ENCODE results near the gene GPR75. TPM values are rescaled to one million over a fixed set of nuclear protein-coding genes. Genes with fewer than 3 reads are reported as not detected.

The GPR75 gene
- total RNA-seq, 1 experiment from 2014 or later = 5.3 TPM

- no peaks in the 10 kb centered on the region for H3K79me1 ChIP-seq (ENCODE audit: insufficient read depth, low read depth, low read length, poor library complexity, severe bottlenecking)
- Mint-ChIP-seq H3K27ac (peak overlapping the region in 1 of 3 experiments; percentile 82; a peak in 2 of 7 replicates), H3K27me3 (ENCODE audit: low read depth) (no peaks in the 10 kb centered on the region), H3K9me3 (no peaks in the 10 kb centered on the region), H3K4me3 (no peak overlapping the region), H3K4me1 (peaks cover 29 to 30% of the 10 kb centered on the region in 2 experiments), H3K36me3 (ENCODE audit: insufficient read depth in 1 of 3, low read depth in 3 of 3) (no peaks in the 10 kb centered on the region)
- H2BK20ac ChIP-seq (ENCODE audit: low read depth, low read length, poor library complexity, severe bottlenecking) = no peak overlapping the region
- no peak overlapping the region for H2BK15ac ChIP-seq (ENCODE audit: low read depth, low read length)
- H3K23me2 ChIP-seq (ENCODE audit: insufficient read length, low read depth, low read length, poor library complexity, severe bottlenecking) = no peaks in the 10 kb centered on the region
- no peaks in the 10 kb centered on the region for H3K79me2 ChIP-seq (ENCODE audit: insufficient read depth, low read length)
- H2BK120ac ChIP-seq (ENCODE audit: low read depth, low read length, poor library complexity, severe bottlenecking) = no peak overlapping the region
- no peak overlapping the region for H3K4ac ChIP-seq (ENCODE audit: low read depth, low read length)
- H3K56ac ChIP-seq (ENCODE audit: insufficient read length, low read depth, low read length) = no peak overlapping the region
- no peak for TF ChIP-seq CTCF (conservative IDR thresholded peaks at IDR 0.05)
- no peak overlapping the region for H3T11ph ChIP-seq (ENCODE audit: low read length)
- WGBS (ENCODE audit: extremely low coverage, insufficient read length, low lambda C conversion rate) = no CpG with 5 or more reads among the region's 4 CpGs
- no peak overlapping the region for H2AK5ac ChIP-seq (ENCODE audit: insufficient read length, low read length)
- H2BK5ac ChIP-seq (ENCODE audit: insufficient read length, low read length) = no peak overlapping the region
- H3K23ac ChIP-seq (ENCODE audit: insufficient read length, low read depth, low read length) = no peak overlapping the region
- H3K18ac ChIP-seq (ENCODE audit: insufficient read length, low read depth, low read length) = no peak overlapping the region
- H3K4me2 ChIP-seq (ENCODE audit: insufficient read depth, insufficient read length, low read length) = no peak overlapping the region
- no peak overlapping the region for H3K14ac ChIP-seq (ENCODE audit: insufficient read depth, low read length)
- no peak for DNase-seq
- no peak overlapping the region for H3K9ac ChIP-seq (ENCODE audit: extremely low read depth, insufficient read length, low read length)
- no peak overlapping the region for H4K91ac ChIP-seq (ENCODE audit: insufficient read length, low read depth, low read length)
- H4K20me1 ChIP-seq (ENCODE audit: control insufficient read depth, insufficient read depth, insufficient read length) = no peaks in the 10 kb centered on the region
- H3K27me3 ChIP-seq (ENCODE audit: insufficient read depth, low read length) = no peaks in the 10 kb centered on the region
- no peak overlapping the region for H3K27ac ChIP-seq (ENCODE audit: insufficient read length, low read depth, low read length)
- no peak overlapping the region for H4K5ac ChIP-seq (ENCODE audit: insufficient read length, low read depth, low read length)
- no peaks in the 10 kb centered on the region for H3K9me3 ChIP-seq (ENCODE audit: control insufficient read depth, low read depth, low read length)
- H2AFZ ChIP-seq (ENCODE audit: low read length) = no peak overlapping the region
- no peak overlapping the region for H4K8ac ChIP-seq (replicated peaks; ENCODE audit: insufficient read length, low read depth, low read length)
- peaks cover 10% of the 10 kb centered on the region; the same call in 1 of the 2 replicates for H3K4me1 ChIP-seq (ENCODE audit: insufficient read depth, low read length)
- no peak overlapping the region for H2BK12ac ChIP-seq (ENCODE audit: insufficient read length, low read depth, low read length)
These were observed 31.4 kb downstream of the GPR75 start for GRCh38 chr2:53828331-53828730.
